SK-N-SH treated with all-trans-retinoic acid at 6 μM for 48 hours (cell line): ENCODE data around the gene VWA5B2.

ENCODE experiments used
- ATAC-seq: fragments of 200-7000 bp; cut with Tn5 transposase; 3 replicates; pipeline ENCODE4 v1.9.1; 2020; ENCODE audit warnings: mild to moderate bottlenecking, moderate library complexity
- ARNTL ChIP-seq: fragments of 450-650 bp; formaldehyde crosslinking; IDR thresholded peaks from 2 replicates; pipeline ENCODE4 v1.5.0; 2020; ENCODE audit warnings: low read depth, mild to moderate bottlenecking, moderate library complexity, borderline replicate concordance
- BACH2 ChIP-seq: fragments of 250-450 bp; sonication (Bioruptor Pico); IDR thresholded peaks from 2 replicates; pipeline ENCODE4 v1.9.0; 2021; ENCODE audit warnings: mild to moderate bottlenecking, borderline replicate concordance
- CSDC2 ChIP-seq: fragments of 250-450 bp; sonication (Bioruptor Pico); IDR thresholded peaks from 2 replicates; pipeline ENCODE4 v1.5.0; 2020; ENCODE audit warnings: mild to moderate bottlenecking, moderate library complexity
- CSRNP3 ChIP-seq: fragments of 250-450 bp; sonication (Bioruptor Pico); IDR thresholded peaks from 2 replicates; pipeline ENCODE4 v1.5.1; 2021; ENCODE audit warnings: mild to moderate bottlenecking, moderate library complexity
- ESRRG ChIP-seq: fragments of 250-450 bp; sonication (Bioruptor Pico); IDR thresholded peaks from 2 replicates; pipeline ENCODE4 v1.6.1; 2021; ENCODE audit warnings: mild to moderate bottlenecking
- GLIS3 ChIP-seq: fragments of 250-450 bp; sonication (Bioruptor Pico); IDR thresholded peaks from 2 replicates; pipeline ENCODE4 v1.5.0; 2020; ENCODE audit warnings: mild to moderate bottlenecking, moderate library complexity
- ISL1 ChIP-seq: fragments of 250-450 bp; sonication (Bioruptor Pico); IDR thresholded peaks from 2 replicates; pipeline ENCODE4 v2.1.2; 2022; ENCODE audit warnings: mild to moderate bottlenecking, moderate library complexity
- POU6F1 ChIP-seq: fragments of 250-450 bp; sonication (Bioruptor Pico); IDR thresholded peaks from 2 replicates; pipeline ENCODE4 v1.8.0; 2021; ENCODE audit warnings: low read depth, mild to moderate bottlenecking, moderate library complexity, borderline replicate concordance
- PPARA ChIP-seq: fragments of 250-450 bp; sonication (Bioruptor Pico); IDR thresholded peaks from 2 replicates; pipeline ENCODE4 v1.5.0; 2020; ENCODE audit warnings: mild to moderate bottlenecking, borderline replicate concordance
- RARB ChIP-seq: fragments of 250-450 bp; sonication (Bioruptor Pico); IDR thresholded peaks from 2 replicates; pipeline ENCODE4 v1.8.0; 2021; ENCODE audit warnings: mild to moderate bottlenecking, moderate library complexity
- SNAI2 ChIP-seq: fragments of 250-450 bp; sonication (Bioruptor Pico); IDR thresholded peaks from 2 replicates; pipeline ENCODE4 v1.5.0; 2020; ENCODE audit warnings: mild to moderate bottlenecking, moderate library complexity
- TOX ChIP-seq: fragments of 250-450 bp; sonication (Bioruptor Pico); IDR thresholded peaks from 2 replicates; pipeline ENCODE4 v1.8.0; 2021; ENCODE audit warnings: mild to moderate bottlenecking, moderate library complexity, borderline replicate concordance
- ZC3H10 ChIP-seq: fragments of 250-450 bp; sonication (Bioruptor Pico); IDR thresholded peaks from 2 replicates; pipeline ENCODE4 v1.5.1; 2021; ENCODE audit warnings: mild to moderate bottlenecking, moderate library complexity
- ZFP3 ChIP-seq: fragments of 250-450 bp; sonication (Bioruptor Pico); IDR thresholded peaks from 2 replicates; pipeline ENCODE4 v1.5.0; 2020; ENCODE audit warnings: mild to moderate bottlenecking, moderate library complexity
- ZFP30 ChIP-seq: fragments of 450-650 bp; formaldehyde crosslinking; IDR thresholded peaks from 2 replicates; pipeline ENCODE4 v1.5.0; 2022; ENCODE audit warnings: mild to moderate bottlenecking, moderate library complexity
- ZNF565 ChIP-seq: fragments of 450-650 bp; formaldehyde crosslinking; conservative IDR thresholded peaks from 2 replicates; pipeline ENCODE4 v1.5.0; 2020; ENCODE audit warnings: low read depth, mild to moderate bottlenecking, moderate library complexity
- ZNF70 ChIP-seq: fragments of 450-650 bp; formaldehyde crosslinking; IDR thresholded peaks from 2 replicates; pipeline ENCODE4 v1.5.0; 2020; ENCODE audit warnings: mild to moderate bottlenecking, moderate library complexity
- ZNF8 ChIP-seq: fragments of 450-650 bp; formaldehyde crosslinking; IDR thresholded peaks from 2 replicates; pipeline ENCODE4 v1.5.0; 2020; ENCODE audit warnings: mild to moderate bottlenecking, moderate library complexity
- TF ChIP-seq, protein P1 (sequence below): fragments of 250-450 bp; sonication (Bioruptor Pico); IDR thresholded peaks from 2 replicates; pipeline ENCODE4 v1.8.0; 2020; ENCODE audit warnings: mild to moderate bottlenecking, moderate library complexity, borderline replicate concordance
- TF ChIP-seq, protein P2 (sequence below): fragments of 250-450 bp; sonication (Bioruptor Pico); IDR thresholded peaks from 2 replicates; pipeline ENCODE4 v1.5.0; 2020; ENCODE audit warnings: mild to moderate bottlenecking, moderate library complexity

Gene VWA5B2

DNA sequence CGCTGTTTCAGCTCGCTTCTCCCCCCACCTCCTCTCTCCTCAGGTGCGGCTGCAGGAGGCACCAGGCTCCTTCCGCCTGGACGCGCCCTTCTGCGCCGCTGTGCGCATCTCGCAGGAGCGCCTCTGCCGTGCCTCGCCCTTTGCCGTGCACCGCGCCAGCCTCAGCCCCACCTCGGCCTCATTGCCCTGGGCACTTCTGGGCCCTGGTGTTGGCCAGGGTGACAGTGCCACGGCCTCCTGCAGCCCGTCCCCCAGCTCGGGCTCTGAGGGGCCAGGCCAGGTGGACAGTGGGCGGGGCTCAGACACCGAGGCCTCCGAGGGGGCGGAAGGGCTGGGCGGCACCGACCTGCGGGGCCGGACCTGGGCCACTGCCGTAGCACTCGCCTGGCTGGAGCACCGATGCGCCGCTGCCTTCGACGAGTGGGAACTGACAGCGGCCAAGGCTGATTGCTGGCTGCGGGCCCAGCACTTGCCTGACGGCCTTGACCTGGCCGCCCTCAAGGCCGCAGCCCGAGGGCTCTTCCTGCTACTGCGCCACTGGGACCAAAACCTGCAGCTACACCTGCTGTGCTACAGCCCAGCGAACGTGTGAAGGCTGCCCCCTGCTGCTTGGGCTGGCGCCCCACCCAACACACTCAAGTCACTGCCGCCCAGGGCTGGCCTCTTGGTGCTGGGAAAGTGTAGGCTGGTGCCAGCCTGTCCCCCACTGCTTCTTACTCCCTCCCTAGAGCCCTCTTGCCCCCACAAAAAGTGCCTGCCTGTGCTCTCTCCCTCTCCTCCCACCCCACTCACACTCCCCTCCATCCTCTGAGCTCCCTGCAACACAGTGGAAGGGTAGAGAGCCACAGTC, 12.3 kb downstream of the VWA5B2 start:
- peak; percentile 55 for ATAC-seq

DNA sequence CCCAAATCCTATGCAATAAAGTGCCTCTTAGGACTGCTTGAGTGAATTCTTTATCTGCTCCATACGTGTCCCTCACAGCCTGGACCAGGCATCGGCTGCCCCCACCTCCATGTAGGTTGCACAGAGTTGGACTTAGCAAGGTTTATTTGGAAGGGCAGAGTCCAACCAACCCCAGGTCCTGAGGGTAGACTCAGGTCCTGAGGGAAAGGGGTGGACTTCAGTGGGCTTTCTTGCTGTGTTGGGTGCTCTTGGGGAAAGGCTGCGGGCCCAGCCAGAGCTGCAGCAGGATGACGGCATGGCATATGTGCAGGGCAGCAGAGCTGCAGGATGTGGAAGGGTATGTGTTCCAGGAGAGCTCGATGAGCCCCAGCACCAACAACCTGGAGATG, 12.9 kb downstream of the VWA5B2 start:
- no peak; the same call in 2 of the 3 replicates for ATAC-seq
- TF ChIP-seq ZFP30 (no peak), ZNF565 (no peak), TOX (no peak), SNAI2 (CRISPR knock-in tag) (no peak), ZC3H10 (CRISPR knock-in tag) (no peak), BACH2 (no peak), ISL1 (CRISPR knock-in tag) (no peak), GLIS3 (CRISPR knock-in tag) (no peak), ZFP3 (CRISPR knock-in tag) (no peak), RARB (CRISPR knock-in tag) (no peak), ZNF70 (CRISPR knock-in tag) (no peak), ESRRG (CRISPR knock-in tag) (no peak), POU6F1 (CRISPR knock-in tag) (no peak)
- TF ChIP-seq, protein P1, sequence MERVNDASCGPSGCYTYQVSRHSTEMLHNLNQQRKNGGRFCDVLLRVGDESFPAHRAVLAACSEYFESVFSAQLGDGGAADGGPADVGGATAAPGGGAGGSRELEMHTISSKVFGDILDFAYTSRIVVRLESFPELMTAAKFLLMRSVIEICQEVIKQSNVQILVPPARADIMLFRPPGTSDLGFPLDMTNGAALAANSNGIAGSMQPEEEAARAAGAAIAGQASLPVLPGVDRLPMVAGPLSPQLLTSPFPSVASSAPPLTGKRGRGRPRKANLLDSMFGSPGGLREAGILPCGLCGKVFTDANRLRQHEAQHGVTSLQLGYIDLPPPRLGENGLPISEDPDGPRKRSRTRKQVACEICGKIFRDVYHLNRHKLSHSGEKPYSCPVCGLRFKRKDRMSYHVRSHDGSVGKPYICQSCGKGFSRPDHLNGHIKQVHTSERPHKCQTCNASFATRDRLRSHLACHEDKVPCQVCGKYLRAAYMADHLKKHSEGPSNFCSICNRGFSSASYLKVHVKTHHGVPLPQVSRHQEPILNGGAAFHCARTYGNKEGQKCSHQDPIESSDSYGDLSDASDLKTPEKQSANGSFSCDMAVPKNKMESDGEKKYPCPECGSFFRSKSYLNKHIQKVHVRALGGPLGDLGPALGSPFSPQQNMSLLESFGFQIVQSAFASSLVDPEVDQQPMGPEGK (CRISPR knock-in tag) = no peak

More for the DNA sequence above, 12.3 kb downstream of the VWA5B2 start:
- TF ChIP-seq POU6F1 (CRISPR knock-in tag) = no peak
- no peak for TF ChIP-seq ESRRG (CRISPR knock-in tag)
- no peak for TF ChIP-seq PPARA (CRISPR knock-in tag)
- TF ChIP-seq CSDC2 (CRISPR knock-in tag) = no peak
- TF ChIP-seq GLIS3 (CRISPR knock-in tag) = no peak
- no peak for TF ChIP-seq ZNF70 (CRISPR knock-in tag)
- TF ChIP-seq ARNTL (CRISPR knock-in tag) = no peak
- TF ChIP-seq BACH2 = no peak
- no peak for TF ChIP-seq ZNF565
- TF ChIP-seq CSRNP3 (CRISPR knock-in tag) = no peak
- TF ChIP-seq, protein P2, sequence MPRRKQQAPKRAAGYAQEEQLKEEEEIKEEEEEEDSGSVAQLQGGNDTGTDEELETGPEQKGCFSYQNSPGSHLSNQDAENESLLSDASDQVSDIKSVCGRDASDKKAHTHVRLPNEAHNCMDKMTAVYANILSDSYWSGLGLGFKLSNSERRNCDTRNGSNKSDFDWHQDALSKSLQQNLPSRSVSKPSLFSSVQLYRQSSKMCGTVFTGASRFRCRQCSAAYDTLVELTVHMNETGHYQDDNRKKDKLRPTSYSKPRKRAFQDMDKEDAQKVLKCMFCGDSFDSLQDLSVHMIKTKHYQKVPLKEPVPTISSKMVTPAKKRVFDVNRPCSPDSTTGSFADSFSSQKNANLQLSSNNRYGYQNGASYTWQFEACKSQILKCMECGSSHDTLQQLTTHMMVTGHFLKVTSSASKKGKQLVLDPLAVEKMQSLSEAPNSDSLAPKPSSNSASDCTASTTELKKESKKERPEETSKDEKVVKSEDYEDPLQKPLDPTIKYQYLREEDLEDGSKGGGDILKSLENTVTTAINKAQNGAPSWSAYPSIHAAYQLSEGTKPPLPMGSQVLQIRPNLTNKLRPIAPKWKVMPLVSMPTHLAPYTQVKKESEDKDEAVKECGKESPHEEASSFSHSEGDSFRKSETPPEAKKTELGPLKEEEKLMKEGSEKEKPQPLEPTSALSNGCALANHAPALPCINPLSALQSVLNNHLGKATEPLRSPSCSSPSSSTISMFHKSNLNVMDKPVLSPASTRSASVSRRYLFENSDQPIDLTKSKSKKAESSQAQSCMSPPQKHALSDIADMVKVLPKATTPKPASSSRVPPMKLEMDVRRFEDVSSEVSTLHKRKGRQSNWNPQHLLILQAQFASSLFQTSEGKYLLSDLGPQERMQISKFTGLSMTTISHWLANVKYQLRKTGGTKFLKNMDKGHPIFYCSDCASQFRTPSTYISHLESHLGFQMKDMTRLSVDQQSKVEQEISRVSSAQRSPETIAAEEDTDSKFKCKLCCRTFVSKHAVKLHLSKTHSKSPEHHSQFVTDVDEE (CRISPR knock-in tag) = no peak
- no peak for TF ChIP-seq ZFP3 (CRISPR knock-in tag)
- TF ChIP-seq, protein P1 (CRISPR knock-in tag) = no peak
- TF ChIP-seq ZNF8 (CRISPR knock-in tag) = no peak
- no peak for TF ChIP-seq TOX
- TF ChIP-seq ISL1 (CRISPR knock-in tag) = no peak
- TF ChIP-seq ZC3H10 (CRISPR knock-in tag) = no peak
- no peak for TF ChIP-seq SNAI2 (CRISPR knock-in tag)
- TF ChIP-seq ZFP30 = no peak
- TF ChIP-seq RARB (CRISPR knock-in tag) = no peak
